Type B pancreatic cell (in vitro differentiated cells): ENCODE data around the gene CNNM4. TPM values are rescaled to one million over a fixed set of nuclear protein-coding genes. Genes with fewer than 3 reads are reported as not detected.

Source experiments
- DNase-seq: peaks from one replicate; pipeline ENCODE4 v3.0.0; 2021; ENCODE audit warnings: mixed read lengths; ENCODE audit not compliant: unreplicated experiment; ENCODE audit errors: extremely low spot score
- H3K27ac Mint-ChIP-seq: 2 replicates; pipeline ENCODE4 v1.8.0; 2021; ENCODE audit warnings: mild to moderate bottlenecking, mixed read lengths
- H3K27me3 Mint-ChIP-seq: 2 replicates; pipeline ENCODE4 v1.8.0; 2021; ENCODE audit warnings: mixed read lengths
- H3K36me3 Mint-ChIP-seq: 2 replicates; pipeline ENCODE4 v1.8.0; 2021; ENCODE audit warnings: mixed read lengths
- H3K4me1 Mint-ChIP-seq: one replicate; pipeline ENCODE4 v1.8.0; 2021; ENCODE audit warnings: mixed read lengths; ENCODE audit not compliant: unreplicated experiment
- H3K4me3 Mint-ChIP-seq: 2 replicates; pipeline ENCODE4 v1.8.0; 2021; ENCODE audit warnings: mild to moderate bottlenecking, mixed read lengths
- H3K9me3 Mint-ChIP-seq: 2 replicates; pipeline ENCODE4 v1.8.0; 2021; ENCODE audit warnings: mixed read lengths
- CTCF ChIP-seq: fragments of 200-600 bp; sonication (generic); conservative IDR thresholded peaks from 2 replicates; pipeline ENCODE4 v1.5.0; 2021; ENCODE audit warnings: antibody characterized with exemption, mild to moderate bottlenecking
- total RNA-seq: library from RNA; stranded (reverse); gene quantifications from 2 replicates; pipeline ENCODE4 v1.2.1, GENCODE V29; 2021; ENCODE audit warnings: low replicate concordance

The CNNM4 gene
- total RNA-seq, 1 donor from 2014 or later = 14.0 TPM

GRCh38 chr2:96758987-96759386 is 1.7 kb upstream of the CNNM4 start:
- Mint-ChIP-seq H3K9me3 (no peaks in the 10 kb centered on the region), H3K4me1 (peaks cover 37% of the 10 kb centered on the region), H3K4me3 (no peak overlapping the region), H3K27me3 (no peaks in the 10 kb centered on the region), H3K36me3 (no peaks in the 10 kb centered on the region), H3K27ac (no peak overlapping the region)
- no peak for TF ChIP-seq CTCF
- no peak for DNase-seq

- Mint-ChIP-seq H3K4me1 (peaks cover 43% of the 10 kb centered on the region), H3K36me3 (no peaks in the 10 kb centered on the region), H3K4me3 (peak overlapping the region; percentile 87), H3K9me3 (no peaks in the 10 kb centered on the region), H3K27ac (peak overlapping the region; percentile 88), H3K27me3 (no peaks in the 10 kb centered on the region)
- TF ChIP-seq CTCF = no peak
- DNase-seq = no peak
These were observed 1.2 kb upstream of the CNNM4 start for GRCh38 chr2:96759548-96759947.

- peak; percentile 71 for TF ChIP-seq CTCF
- no peak for DNase-seq
- Mint-ChIP-seq H3K9me3 (no peaks in the 10 kb centered on the region), H3K4me1 (peaks cover 44% of the 10 kb centered on the region), H3K36me3 (peaks cover under 1% of the 10 kb centered on the region), H3K27me3 (no peaks in the 10 kb centered on the region), H3K4me3 (peak overlapping the region; percentile 89), H3K27ac (peak overlapping the region; percentile 79)
These were observed 507 bp downstream of the CNNM4 start for GRCh38 chr2:96760986-96761832.

- DNase-seq = no peak
- TF ChIP-seq CTCF = no peak
- Mint-ChIP-seq H3K9me3 (no peaks in the 10 kb centered on the region), H3K36me3 (peaks cover 6% of the 10 kb centered on the region), H3K27me3 (no peaks in the 10 kb centered on the region), H3K27ac (peak overlapping the region; percentile 72), H3K4me1 (peaks cover 59% of the 10 kb centered on the region), H3K4me3 (peak overlapping the region; percentile 89)
These were observed 2.0 kb downstream of the CNNM4 start for GRCh38 chr2:96762529-96763311.

GRCh38 chr2:96763511-96764252 is 3.0 kb downstream of the CNNM4 start:
- Mint-ChIP-seq H3K4me3 (peak overlapping the region; percentile 89), H3K36me3 (peaks cover 10% of the 10 kb centered on the region), H3K4me1 (peaks cover 68% of the 10 kb centered on the region), H3K9me3 (no peaks in the 10 kb centered on the region), H3K27ac (peak overlapping the region; percentile 72), H3K27me3 (no peaks in the 10 kb centered on the region)
- TF ChIP-seq CTCF = peak; percentile 68
- no peak for DNase-seq
